ENCODE data around the gene ANP32A.

DNA sequence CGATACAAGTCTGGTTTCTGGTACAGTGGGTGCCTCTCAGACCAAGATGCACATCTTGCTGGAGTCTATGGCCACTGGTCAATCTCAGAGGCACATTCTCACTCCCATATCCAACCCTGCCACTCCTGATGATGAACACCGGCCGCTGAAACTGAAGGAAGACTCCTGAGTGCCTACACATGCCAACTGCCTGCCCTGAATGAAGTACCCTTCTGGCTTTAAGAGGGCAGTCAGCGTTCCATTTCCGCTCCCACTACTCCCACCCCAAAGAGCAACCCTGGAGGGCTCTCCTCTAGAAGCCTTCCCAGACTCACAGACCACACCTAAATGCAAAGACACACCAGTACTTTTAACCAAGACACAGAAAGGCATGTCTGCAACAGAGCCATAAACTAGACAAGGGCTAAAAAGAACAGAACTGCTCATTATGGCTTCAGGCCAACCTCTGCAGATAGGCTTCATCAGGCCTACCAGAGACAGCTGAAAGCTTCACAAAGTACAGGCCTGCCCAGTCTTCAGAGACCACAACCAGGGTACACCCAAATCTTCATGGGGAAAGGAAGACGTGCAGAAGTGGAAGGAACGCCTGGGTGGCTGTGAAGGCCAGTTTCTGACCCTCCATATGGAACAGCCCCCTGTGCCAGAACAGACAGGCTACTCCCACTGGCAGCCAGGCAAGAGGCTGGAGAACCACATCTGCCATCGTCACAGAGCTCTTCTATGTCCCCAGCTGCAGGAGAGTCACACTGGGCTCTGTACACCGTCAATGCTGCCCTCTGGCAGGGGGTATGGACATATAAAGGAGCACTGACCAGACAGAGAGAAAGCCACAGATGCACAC is 14.3 kb downstream of the ANP32A start:
- TF ChIP-seq, protein P1, sequence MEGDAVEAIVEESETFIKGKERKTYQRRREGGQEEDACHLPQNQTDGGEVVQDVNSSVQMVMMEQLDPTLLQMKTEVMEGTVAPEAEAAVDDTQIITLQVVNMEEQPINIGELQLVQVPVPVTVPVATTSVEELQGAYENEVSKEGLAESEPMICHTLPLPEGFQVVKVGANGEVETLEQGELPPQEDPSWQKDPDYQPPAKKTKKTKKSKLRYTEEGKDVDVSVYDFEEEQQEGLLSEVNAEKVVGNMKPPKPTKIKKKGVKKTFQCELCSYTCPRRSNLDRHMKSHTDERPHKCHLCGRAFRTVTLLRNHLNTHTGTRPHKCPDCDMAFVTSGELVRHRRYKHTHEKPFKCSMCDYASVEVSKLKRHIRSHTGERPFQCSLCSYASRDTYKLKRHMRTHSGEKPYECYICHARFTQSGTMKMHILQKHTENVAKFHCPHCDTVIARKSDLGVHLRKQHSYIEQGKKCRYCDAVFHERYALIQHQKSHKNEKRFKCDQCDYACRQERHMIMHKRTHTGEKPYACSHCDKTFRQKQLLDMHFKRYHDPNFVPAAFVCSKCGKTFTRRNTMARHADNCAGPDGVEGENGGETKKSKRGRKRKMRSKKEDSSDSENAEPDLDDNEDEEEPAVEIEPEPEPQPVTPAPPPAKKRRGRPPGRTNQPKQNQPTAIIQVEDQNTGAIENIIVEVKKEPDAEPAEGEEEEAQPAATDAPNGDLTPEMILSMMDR (IDR thresholded peaks at IDR 0.05; ENCODE audit: poor library complexity): no peak
- TF ChIP-seq EZH2phosphoT487 (IDR thresholded peaks at IDR 0.05; ENCODE audit: low read depth, severe bottlenecking, unreplicated experiment): no peak
- no peak for TF ChIP-seq EZH2 (IDR thresholded peaks at IDR 0.05; ENCODE audit: borderline replicate concordance)
